GM10248 (cell line): Measurements from ENCODE around the gene CNTLN.
"Not testable (repeated sequence)": the region's sequence is repeated elsewhere in the genome, so short reads cannot be mapped to it uniquely, and the experiment has no call there.

Experiments used
- CTCF ChIA-PET: fragments of 300-600 bp; sonication (Branson Sonifier 250); formaldehyde crosslinking; extraction: SDS; loops from one replicate; lab custom pipeline; 2021; ENCODE audit warnings: antibody characterized with exemption; lab: Yijun Ruan, JAX
- POLR2A ChIA-PET: fragments of 350-650 bp; sonication (Branson Sonifier 250); formaldehyde crosslinking; extraction: SDS; loops from one replicate; lab custom pipeline; 2020; ENCODE audit warnings: antibody characterized with exemption; lab: Yijun Ruan, JAX
- DNase-seq: peaks from one replicate; pipeline ENCODE4 v3.0.0; 2012; ENCODE audit errors: extremely low spot score
- TF ChIP-seq, protein P1 (sequence below): IDR thresholded peaks from 2 replicates; pipeline ENCODE4 v1.5.1; 2012; ENCODE audit warnings: mild to moderate bottlenecking, low read depth; ENCODE audit errors: extremely low read depth, missing control alignments, control extremely low read depth

CNTLN gene

DNA sequence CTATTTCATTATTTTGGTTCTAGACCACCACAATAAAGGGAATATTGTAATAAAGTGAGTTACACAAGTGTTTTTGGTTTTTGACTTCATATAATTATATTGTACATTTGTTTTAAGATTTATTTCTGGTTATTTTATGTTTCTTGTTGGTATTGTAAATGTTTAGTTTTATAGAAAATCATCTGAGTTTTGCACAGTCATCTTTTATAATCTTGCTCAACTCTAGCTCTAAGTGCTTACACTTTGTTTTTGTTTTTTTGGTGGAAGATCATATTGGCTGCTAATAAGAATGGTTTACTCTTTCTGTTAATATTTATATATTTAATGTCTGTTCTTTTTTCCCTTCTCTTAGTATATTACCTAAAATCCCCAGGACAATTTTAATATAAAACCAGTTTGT, 135.0 kb downstream of the CNTLN start:
- CTCF ChIA-PET: no interaction called here
- TF ChIP-seq, protein P1, sequence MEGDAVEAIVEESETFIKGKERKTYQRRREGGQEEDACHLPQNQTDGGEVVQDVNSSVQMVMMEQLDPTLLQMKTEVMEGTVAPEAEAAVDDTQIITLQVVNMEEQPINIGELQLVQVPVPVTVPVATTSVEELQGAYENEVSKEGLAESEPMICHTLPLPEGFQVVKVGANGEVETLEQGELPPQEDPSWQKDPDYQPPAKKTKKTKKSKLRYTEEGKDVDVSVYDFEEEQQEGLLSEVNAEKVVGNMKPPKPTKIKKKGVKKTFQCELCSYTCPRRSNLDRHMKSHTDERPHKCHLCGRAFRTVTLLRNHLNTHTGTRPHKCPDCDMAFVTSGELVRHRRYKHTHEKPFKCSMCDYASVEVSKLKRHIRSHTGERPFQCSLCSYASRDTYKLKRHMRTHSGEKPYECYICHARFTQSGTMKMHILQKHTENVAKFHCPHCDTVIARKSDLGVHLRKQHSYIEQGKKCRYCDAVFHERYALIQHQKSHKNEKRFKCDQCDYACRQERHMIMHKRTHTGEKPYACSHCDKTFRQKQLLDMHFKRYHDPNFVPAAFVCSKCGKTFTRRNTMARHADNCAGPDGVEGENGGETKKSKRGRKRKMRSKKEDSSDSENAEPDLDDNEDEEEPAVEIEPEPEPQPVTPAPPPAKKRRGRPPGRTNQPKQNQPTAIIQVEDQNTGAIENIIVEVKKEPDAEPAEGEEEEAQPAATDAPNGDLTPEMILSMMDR: no peak
- DNase-seq: no peak
- POLR2A ChIA-PET: no interaction called here

DNA sequence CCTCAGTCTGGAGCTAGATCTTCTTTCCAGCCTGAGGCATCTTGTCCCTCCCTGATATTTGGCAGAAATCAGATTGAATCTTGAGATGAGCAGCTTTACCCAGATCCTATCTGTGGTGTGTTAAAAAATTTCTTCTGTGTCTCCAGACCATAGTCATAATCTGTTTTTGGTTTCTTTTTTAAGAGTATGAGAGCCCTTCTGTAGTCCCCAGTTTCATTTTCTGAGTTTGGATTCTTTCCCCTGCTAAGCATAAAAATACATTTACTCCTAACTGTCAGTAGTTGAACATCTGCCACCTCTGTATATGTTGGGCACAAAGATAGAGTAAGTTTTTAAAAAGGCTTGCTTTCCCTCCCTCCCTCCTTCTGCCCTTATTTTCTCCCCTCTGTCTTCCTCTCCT, 137.7 kb downstream of the CNTLN start:
- TF ChIP-seq, protein P1: no peak
- ChIA-PET POLR2A (no interaction called here), CTCF (no interaction called here)
- DNase-seq: no peak

DNA sequence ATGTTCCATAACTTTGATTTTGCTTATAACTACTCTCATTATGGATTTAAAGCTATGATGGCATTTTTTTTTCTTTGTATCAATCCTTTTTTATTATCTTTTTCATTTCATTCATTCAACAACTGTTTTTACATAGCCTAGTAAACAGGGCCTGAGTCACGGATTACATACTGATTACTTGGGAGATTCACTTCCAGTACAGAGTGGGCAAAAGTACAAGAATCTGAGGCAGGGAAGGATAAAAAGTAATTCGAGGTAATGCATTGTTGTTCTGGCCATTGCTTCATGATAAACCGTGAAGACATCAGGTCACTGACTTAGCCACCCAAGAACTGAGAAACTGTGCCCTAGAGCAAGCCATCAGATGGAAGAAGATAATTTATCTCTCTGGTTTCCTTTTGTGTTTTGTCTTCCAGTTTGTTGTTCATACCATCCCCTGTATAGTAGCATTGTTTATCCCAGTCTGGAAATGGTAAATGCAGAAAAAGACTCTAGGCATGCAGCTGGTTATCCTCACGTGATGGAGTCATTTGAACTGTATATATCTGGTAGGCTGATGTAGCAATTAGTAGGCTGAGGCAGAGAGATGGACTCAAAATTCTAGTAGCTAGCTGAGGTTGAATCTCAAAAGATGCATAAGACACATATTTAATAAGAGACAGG, 145.6 kb downstream of the CNTLN start:
- CTCF ChIA-PET: no interaction called here
- POLR2A ChIA-PET: no interaction called here
- TF ChIP-seq, protein P1: no peak
- DNase-seq: no peak

DNA sequence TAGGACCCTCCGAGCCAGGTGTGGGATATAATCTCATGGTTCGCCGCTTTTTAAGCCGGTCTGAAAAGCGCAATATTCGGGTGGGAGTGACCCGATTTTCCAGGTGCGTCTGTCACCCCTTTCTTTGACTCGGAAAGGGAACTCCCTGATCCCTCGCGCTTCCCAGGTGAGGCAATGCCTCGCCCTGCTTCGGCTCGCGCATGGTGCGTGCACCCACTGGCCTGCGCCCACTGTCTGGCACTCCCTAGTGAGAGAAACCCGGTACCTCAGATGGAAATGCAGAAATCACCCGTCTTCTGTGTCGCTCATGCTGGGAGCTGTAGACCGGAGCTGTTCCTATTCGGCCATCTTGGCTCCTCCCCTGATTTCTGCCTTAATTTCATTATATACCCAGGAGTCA, 155.8 kb downstream of the CNTLN start:
- CTCF ChIA-PET, POLR2A ChIA-PET, DNase-seq: not testable (repeated sequence)

DNA sequence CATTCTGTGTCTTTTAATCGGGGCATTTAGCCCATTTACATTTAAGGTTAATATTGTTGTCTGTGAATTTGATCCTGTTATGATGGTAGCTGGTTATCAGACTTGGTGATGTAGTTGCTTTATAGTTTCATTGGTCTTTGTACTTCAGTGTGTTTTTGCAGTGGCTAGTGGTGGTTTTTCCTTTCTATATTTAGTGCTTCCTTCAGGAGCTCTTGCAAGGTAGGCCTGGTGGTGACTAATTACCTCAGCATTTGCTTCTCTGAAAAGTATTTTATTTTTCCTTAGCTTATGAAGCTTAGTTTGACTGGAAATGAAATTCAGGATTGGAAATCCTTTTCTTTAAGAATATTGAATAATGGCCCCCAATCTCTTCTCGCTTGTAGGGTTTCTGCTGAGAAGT, 156.9 kb downstream of the CNTLN start:
- DNase-seq: no peak
- ChIA-PET CTCF (no interaction called here), POLR2A (no interaction called here)
- TF ChIP-seq, protein P1: no peak

DNA sequence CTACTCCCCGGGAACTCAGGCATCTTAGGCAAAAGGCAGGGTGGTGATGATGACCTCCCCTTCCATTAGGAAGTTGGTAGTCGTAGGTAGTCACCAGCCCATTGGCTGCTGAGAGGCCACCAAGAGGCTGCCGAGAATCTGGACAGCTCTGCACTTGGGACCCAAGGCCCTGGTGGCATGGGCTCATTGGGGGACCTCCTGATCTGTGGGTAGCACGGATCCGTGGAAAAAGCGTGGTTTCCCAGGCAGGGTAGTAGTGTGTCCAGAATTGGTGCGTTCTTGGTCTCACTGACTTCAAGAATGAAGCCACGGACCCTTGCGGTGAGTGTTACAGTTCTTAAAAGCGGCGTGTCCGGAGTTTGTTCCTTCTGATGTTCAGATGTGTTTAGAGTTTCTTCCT, 158.8 kb downstream of the CNTLN start:
- POLR2A ChIA-PET: no interaction called here
- TF ChIP-seq, protein P1: no peak
- CTCF ChIA-PET: no interaction called here

DNA sequence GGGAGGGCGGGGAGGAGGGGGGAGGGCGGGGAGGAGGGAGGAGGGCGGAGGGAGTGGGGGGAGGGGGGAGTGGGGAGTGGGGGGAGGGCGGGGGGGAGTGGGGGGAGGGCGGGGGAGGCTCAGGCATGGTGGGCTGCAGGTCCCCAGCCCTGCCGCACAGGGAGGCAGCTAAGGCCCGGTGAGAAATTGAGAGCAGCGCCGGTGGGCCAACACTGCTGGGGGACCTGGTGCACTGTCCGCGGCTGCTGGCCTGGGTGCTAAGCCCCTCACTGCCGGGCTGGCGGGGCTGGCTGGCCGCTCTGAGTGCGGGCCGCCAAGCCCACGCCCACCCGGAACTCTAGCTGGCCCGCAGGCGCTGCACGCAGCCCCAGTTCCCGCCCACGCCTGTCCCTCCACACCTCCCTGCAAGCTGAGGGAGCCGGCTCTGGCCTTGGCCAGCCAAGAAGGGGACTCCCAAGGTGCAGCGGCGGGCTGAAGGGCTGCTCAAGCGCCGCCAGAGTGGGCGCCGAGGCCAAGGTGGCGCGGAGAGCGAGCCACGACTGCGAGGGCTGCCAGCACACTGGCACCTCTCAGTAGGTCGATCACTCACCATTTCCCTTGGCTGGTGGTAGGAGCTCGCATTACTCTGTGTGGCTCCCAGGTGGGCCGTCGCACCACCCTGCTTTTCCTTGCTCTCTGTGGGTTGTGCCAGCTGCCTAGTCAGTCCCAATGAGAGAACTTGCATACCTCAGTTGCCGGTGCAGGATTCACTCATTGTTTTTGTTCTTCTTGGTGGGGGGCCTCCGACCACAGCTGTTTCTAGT, 160.2 kb downstream of the CNTLN start:
- ChIA-PET POLR2A (no interaction called here), CTCF (no interaction called here)
- DNase-seq: no peak
- TF ChIP-seq, protein P1: no peak

More for the DNA sequence above, 158.8 kb downstream of the CNTLN start:
- no peak for DNase-seq
